T-helper 1 cell treated with Interleukin-12 subunit alpha and Interleukin-12 subunit beta and Interleukin-4 antibody, amounts not matched to agents 30 ng/mL and 1 ng/mL, for 36 hours (primary cell): ENCODE data around the gene PDIA3. TPM values are rescaled to one million over a fixed set of nuclear protein-coding genes. Genes with fewer than 3 reads are reported as not detected.
"Not testable (repeated sequence)": the region's sequence is repeated elsewhere in the genome, so short reads cannot be mapped to it uniquely, and the experiment has no call there.

Experiments
- intact Hi-C: fragments of 100-400 bp; cut with micrococcal nuclease; formaldehyde crosslinking; loops from one replicate; pipeline ENCODE4 v1.15.1; 2024
- total RNA-seq: library from RNA; stranded (reverse); gene quantifications from 2 replicates; pipeline ENCODE4 v1.2.3, GENCODE V29; 2022

Gene PDIA3
- total RNA-seq, 1 donor from 2014 or later = 411 TPM

DNA sequence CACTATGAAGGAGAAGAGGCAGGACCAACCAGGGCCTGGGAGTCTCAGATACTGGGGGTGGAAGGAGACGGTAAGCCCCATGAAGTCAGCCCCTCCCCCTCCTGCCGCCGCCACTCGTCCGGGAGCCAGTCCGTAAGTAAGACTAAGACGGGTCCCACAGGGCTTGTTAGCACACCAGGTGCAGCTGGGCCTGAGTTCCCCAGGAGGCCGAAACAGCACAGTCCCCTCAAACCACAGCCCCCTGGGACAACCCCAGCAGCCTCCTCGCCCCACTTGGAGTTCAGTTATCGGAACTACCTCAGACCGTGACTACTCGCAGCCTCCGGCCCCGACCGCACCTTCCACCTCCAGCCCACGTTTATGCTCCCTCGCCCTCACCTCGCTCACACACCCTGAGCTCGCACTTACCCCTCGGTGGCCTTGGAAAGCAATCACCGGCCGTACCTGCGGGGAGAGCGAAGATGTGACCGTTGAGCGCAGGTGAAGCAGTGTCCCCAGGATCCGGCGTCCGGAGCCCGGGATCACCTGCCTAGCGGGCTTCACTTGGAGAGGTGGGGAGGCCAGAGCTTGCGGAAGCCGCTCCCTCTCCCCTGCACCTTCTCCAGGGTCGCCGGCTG lies 30.0 kb downstream of the PDIA3 start:
- intact Hi-C loops = no loop called here

DNA sequence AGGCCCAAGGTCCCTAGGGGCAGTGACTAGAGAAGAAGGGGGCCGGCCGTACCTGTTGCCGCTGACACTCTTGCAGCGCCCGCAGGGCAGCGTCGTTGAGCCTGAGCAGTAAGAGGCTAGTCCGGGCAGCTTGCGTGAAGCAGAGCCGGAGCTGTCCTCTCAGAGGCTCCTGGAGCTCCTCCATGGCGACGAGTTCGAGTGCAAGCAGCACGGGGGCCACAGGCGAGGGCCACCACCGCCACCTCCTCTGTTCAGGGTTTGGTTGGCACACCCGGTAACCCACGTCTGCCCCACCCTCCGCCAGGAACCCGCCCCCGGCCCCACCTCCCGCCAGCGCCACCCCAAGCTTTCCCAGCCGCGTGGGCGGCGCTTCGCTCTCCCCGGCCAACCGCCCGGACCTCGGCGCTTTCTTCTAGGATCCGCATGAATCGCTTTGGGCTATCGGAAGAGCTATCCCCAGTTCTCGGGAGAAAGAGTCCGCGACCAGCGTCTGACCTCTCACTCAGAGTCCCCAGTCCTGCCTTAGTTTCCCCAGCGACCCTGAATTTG lies 30.6 kb downstream of the PDIA3 start, which contains the start of gene ELL3:
Gene ELL3 (minus strand): TSS at position 249 of the 549 bp plus-strand sequence. CDS start 65 bp downstream, at position 184.
- intact Hi-C loops = loop anchor here (1.0 kb wide), 7 partner anchors 7 to 52 kb away; partner anchors contain the start of genes HYPK, MFAP1, PDIA3 and SERINC4

DNA sequence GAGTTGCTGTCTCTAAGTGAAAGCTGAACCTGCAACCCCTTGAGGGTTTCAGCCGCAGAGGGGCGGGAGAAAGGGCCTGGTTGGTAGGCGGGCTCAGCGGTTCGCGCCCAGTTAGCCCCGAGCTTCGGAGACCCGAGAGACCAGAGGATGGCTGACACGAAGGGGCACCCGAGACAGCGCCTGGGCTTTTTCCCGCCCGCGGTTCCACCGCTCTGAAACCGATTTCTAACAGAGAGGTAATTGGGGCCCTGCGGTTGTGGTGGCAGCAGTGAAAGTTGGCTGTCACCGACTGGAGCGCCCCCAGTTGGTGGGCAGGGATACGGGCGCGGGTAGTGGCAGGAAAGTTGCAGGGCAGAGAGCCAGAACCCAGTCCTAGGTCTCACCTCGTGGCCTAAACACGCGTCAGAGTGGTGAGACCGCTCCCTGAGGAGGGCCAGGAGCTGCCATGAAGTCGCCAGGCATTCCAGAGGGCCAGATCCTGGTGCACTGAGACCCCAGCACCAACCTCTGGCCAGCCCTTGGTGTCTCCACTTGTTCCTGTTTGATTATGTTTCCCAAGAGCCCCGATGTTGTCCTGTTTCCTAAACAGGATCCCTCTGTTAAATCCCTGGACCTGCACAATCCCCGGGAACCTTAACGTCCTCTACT lies 31.2 kb downstream of the PDIA3 start:
- intact Hi-C loops = loop anchor here (1.0 kb wide), 7 partner anchors 8 to 51 kb away; partner anchors contain the start of genes HYPK, MFAP1, PDIA3 and SERINC4

DNA sequence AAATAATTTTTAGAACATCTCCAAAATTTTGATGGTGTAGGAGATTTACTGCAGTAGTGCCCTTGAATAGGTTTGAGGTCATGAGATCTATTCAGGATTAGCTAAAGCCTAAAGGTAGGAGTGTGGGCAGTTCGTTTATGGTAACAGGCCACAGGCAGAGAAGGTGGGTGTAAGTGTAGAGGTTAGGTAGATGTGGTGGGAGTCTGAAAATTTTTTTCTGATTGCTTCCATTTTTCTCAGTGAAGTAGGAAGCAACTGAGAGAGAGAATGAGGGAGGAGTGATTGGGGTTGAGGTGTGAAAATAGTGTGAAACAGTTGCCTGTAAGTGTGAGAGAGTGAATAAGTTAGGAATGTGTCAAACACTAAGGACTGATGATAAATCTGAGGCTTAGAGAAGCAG lies 32.8 kb downstream of the PDIA3 start:
- intact Hi-C loops = no loop called here

DNA sequence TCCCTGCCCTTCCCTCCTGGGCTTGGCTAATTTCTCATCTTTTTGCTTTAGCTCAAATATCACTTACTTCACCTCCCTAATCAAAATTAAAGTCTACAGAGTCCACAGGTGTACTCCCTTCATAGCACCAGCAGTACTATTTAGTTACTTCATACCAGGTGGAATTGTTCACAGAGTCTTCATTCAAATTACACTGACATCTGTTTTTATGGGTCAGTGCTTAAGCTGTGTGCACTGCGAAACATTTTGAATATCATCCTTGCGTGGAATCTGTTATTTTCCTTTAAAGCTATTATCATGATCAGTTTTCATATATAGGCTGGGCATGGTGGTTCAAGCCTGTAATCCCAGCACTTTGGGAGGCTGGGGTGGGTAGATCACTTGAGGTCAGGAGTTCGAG lies 43.2 kb downstream of the PDIA3 start:
- intact Hi-C loops = no loop called here

DNA sequence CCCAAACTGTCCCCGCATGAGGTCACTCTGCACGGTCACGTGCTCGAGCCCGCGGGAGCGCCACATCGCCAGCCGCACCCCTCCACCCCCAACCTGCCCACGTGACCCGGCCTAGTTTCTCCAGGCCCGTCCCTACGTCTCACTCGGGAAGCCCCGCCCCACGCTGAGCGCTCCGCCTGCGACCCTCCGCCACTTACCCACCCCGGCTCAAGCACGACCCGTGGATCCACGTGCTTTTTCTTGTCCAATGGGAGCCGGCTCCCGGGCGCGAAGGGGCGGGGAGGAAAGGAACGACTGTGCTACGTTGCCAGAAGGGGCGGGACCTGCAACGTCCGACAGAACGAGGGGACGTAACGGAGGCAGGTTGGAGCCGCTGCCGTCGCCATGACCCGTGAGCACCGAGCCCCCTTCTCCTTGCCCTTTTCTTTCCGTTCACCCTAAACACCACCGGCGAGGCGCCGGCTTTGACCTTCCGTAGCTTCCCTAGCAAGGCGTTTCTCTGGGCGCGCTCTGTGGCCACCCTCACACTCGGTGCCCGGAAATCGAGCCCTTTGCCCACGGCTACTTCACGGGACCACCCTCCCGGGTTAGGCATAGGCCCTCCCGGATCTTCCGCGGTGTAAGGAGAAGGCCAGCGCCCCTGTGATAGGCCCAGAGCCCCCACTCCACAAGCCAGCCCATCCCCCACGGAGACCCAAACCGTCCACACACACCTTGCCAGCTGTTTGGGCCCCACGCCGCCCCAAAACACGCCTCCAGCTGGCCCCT lies 45.9 kb downstream of the PDIA3 start, which contains the start of gene SERF2:
Gene SERF2 (plus strand): TSS at position 328 of the 768 bp plus-strand sequence. CDS start 57 bp downstream, at position 385.
- intact Hi-C loops = loop anchor here (1.0 to 10.0 kb wide), 8 partner anchors 8 to 1517 kb away; partner anchors contain the start of genes CTDSPL2, GANC, GOLM2 and HYPK

DNA sequence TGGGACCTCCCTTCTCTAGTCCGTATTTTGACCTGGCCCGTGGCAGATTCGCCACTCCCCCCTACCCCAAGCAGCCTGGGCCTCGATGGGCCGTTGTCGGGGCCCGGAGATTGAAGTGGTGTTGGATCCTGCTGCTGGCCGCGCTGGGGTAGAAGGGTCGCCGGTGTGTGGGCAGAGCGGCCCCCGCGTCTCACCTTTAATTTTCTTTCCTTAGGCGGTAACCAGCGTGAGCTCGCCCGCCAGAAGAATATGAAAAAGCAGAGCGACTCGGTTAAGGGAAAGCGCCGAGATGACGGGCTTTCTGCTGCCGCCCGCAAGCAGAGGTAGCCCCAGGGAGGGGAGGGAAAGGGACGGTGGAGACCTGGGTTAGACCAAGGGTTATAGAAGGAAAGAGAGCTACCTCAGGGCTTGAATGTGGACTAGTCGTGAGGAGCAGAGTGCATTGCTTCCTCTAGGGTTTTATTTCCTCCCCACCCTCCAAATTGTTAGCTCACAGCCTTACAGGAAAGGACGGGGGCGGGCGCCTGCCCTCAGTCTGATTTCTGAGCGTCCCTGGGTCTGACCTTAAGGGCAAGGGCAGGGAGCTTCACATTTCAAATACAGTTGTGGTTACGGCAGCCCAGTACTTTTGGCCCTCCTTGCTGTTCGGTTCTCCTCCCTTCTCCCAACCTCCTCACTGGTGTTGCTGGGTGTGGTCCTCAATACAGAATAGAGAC lies 46.7 kb downstream of the PDIA3 start:
- intact Hi-C loops = loop anchor here (1.0 to 10.0 kb wide), 7 partner anchors 7 to 1518 kb away; partner anchors contain the start of genes CTDSPL2, GANC, GOLM2 and HYPK

DNA sequence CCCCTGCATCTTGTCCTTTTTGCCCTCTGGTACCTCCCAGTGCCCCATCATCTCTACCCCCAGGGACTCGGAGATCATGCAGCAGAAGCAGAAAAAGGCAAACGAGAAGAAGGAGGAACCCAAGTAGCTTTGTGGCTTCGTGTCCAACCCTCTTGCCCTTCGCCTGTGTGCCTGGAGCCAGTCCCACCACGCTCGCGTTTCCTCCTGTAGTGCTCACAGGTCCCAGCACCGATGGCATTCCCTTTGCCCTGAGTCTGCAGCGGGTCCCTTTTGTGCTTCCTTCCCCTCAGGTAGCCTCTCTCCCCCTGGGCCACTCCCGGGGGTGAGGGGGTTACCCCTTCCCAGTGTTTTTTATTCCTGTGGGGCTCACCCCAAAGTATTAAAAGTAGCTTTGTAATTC lies 47.4 kb downstream of the PDIA3 start:
- intact Hi-C loops = loop anchor here (2.0 to 10.0 kb wide), 3 partner anchors 301 to 1519 kb away; partner anchors contain the start of genes CTDSPL2, GANC, TMEM87A and TP53BP1

DNA sequence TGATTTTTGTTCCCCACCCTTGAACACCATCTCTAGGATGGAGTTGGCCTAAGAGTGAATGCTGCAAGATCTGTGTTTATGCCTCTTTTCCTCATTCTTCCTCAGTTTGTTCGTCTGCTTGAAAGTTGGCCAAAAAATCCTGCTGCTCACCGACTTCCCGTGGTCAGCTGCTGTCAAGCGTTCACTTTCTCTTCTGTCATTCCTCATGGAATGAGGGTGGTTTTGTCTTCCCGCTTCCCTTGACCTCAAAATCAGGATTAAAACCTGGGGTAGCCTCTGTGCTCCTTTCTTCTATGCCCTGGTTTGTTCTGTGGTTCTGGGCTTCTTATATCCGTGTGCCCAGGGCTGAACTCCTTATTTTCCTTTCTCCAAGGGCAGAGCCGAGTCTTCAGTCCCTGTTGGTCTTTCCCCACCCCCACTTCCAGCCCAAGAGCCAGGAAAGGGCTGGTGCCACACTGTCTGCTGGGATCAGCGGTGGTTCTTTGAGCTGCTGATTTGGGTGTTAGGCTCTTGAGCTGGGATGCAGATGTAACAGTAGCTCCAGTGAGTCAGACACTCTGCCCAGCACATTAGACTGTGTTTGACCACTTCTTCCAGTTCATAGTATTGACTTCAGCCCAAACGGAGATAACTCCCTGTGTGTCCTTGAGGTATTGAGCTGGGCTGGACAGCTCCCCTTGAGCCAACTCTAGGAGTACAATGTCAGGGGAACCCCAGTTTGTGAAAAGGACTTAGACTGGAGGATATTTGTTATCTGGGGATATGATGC lies 48.2 kb downstream of the PDIA3 start:
- intact Hi-C loops = loop anchor here (5.0 to 10.0 kb wide), 2 partner anchors 302 to 1520 kb away; partner anchors contain the start of genes GANC, TMEM87A and TP53BP1

DNA sequence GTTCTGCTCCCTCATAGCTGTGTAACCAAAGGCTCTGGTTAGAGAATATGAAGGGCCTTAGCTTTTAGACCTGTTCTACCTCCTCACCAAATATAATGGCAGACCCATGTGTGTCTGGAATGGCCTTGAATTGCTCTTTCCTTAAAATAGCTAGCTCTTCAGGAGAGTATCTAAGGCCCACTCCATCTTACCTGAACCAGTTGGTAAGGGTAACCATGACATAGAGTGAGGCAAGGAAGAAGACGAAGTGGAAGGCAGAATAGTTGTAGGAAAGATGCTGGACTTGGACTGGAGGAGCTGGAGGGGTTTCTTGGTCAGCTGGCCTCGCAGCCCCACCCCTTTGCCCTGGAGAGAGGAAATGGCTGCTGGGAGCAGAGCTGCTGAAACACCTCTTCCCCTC lies 49.0 kb downstream of the PDIA3 start:
- intact Hi-C loops = loop anchor here (10.0 kb wide), 1 partner anchor 1520 kb away; the partner anchor contains the start of genes GANC and TMEM87A

DNA sequence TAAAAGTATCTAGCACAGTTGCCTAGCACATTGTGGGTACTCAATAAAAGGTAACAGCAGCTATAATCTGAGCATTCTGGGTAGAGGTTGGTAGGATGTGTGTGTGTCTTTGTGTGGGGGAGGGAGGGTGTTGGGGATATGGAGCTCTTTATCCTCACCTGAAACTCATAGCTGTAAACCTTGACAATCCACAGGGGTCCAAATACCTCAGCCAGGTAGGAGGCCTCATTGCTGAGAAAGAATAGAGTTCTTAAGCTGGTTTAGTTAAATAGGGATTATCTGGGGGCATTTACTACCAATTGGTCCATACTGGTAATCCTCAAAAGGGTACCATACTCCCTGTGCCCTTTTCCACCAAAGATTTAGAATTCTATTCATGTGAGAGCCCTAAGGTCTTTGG lies 49.8 kb downstream of the PDIA3 start:
- intact Hi-C loops = loop anchor here (10.0 kb wide), 1 partner anchor 1521 kb away; the partner anchor contains the start of genes GANC and TMEM87A

DNA sequence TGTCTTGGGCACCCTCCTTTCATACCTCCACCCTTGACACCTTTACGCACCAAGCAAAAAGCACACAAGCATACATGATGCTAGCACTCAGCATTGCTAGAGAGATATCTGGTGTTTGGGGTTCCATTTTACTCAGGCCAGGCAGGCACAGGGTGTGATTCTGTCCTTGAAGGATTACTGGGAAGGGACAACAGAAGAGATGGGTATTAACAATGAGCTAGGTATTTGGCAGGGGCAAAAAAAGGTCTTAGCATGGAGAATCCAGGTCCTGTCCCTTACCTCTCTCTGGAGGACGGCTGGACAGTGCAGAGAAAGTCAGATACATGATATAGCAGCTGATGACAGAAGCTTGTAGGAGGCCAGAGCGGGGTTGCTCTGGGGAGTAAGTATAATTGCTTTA lies 50.3 kb downstream of the PDIA3 start:
- intact Hi-C loops = loop anchor here (10.0 kb wide), 1 partner anchor 1522 kb away; the partner anchor contains the start of genes GANC and TMEM87A

DNA sequence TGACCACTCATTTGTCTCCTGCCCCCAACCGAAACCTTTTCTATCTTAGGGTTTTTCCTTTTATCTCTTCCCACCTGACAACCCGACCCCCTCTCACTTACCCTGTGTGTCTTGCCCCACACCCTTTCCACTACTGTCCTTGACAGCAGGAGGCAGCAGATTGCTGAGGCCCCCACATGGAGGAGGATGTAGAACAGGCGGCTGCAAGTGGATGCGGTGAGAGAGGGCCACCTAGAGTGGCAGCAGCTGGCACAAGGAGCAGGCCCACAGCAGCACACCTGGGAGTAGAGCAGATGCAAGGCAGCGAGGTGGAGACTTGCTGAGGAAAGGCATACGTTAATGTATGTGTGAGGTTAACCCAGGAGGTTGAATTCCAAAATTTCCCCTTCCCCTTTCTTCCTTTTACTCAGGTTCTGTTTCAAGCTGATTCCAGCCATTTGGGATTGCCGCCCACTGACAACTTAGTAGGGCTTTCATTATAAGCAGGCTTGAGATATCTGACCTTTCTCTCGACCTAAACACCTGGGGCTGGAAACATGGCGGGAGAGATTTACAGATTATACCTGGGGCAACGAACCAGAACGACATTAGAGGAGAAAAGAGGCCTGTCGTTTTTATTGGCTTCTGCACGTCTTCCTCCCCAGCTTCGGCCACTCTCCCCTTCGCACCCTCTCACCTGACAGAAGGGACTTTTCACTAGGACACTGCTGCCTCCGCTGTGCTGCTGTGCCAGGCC lies 53.1 kb downstream of the PDIA3 start:
- intact Hi-C loops = loop anchor here (10.0 kb wide), 1 partner anchor 1525 kb away; the partner anchor contains the start of genes GANC and TMEM87A

DNA sequence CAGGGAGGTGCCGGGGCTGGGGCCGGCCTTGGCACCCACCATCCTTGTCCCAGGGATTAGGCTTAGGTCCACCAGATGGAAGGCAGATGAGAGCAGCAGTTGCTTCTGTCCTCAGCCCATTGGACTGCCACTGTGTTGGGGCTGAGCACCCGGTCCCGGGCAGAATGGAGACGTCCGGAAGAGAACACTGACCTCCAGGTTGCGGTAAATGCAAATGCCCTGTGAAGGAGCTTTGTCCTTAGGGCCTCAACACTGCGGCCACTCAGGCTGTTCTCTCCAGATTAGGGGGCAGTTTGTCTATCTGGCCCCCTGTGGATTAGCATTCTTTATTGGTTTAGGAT lies 53.7 kb downstream of the PDIA3 start, which contains the start of gene SERINC4:
Gene SERINC4 (minus strand): TSS at position 276 of the 341 bp plus-strand sequence. CDS start 234 bp downstream, at position 42.
- intact Hi-C loops = loop anchor here (1.0 to 10.0 kb wide), 6 partner anchors 8 to 1525 kb away; partner anchors contain the start of genes GANC, MFAP1, SERF2 and TMEM87A

DNA sequence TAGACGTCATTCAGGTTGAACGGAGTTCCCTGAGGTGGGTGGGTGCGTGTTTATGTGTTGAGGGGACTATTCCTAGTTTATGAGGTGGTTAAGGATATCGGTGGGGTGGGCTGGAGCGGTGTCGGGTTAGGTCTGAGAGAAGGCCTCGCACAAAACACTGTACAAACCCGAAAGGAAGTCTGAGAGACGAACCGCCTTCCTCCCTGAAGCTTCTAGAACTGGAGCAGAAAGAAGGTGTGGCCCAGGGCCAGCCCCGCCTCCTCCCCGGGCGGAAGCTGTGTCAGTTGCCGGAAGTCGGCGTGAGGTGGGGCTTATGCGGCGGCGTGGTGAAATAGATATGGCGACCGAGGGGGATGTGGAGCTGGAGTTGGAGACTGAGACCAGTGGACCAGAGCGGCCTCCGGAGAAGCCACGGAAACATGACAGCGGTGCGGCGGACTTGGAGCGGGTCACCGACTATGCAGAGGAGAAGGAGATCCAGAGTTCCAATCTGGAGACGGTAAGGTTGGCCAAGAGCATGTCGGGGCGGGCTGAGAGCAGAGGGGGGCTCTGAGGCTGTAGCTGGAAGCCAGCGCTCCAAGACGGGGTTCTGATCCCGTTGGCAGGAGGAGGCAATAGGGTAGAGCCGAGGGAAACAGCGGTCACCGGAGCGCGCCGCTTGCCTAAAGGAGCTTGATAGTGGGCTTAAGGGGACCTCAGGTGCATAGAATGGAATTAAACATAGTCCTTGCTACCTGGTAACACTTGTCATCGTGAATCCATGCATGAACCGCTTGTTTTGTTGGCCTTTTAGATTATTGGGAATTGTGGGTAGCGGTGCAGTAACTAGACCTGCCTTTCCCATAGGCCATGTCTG lies 54.3 kb downstream of the PDIA3 start, which contains the start of gene HYPK:
Gene HYPK (plus strand): TSS at position 314 of the 856 bp plus-strand sequence. CDS start 24 bp downstream, at position 338.
- intact Hi-C loops = loop anchor here (1.0 to 2.0 kb wide), 5 partner anchors 8 to 307 kb away; partner anchors contain the start of genes MFAP1, SERF2 and TP53BP1

DNA sequence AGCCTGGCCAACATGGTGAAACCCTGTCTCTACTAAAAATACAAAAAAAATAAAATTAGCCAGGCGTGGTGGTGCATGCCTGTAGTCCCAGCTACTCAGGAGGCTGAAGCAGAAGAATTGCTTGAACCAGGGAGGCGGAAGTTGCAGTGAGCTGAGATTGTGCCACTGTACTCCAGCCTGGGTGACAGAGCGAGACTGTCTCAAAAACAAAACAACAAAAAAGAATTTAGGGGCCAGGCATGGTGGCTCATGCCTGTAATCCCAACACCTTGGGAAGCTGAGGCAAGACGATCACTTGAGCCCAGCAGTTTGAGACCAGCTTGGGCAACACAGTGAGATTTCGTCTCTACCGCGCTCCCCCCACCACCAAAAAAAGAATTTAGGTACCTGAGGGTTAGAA lies 56.4 kb downstream of the PDIA3 start:
- intact Hi-C loops = not testable (repeated sequence)

DNA sequence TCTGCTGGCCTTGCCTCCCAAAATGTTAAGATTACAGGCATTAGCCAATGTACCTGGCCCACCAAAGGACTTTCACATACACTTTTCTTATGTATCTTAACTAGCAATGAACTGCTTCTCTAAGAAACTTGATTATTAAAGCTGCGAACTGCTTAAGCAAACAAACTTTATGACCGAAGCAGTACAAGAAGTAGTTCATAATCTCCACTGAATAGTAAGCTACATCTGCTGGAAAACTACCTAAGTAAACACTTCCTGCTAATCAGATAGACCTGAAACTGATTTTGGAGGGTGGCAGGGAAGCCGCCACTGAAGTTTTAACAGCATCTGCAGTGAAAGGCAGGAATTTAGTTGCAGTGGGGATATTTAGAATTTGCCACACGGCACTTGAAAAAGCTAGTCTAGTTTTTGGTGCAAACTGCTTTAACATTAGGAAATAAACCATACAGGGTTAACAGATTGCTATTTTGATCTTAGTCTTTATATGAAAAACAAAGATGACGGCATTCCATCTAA lies 62.3 kb downstream of the PDIA3 start:
- intact Hi-C loops = no loop called here
